Liver (tissue), 9 donors: ENCODE results near the gene CTNND1. TPM values are rescaled to one million over a fixed set of nuclear protein-coding genes. Genes with fewer than 3 reads are reported as not detected.

Experiments used
- DNase-seq: peaks from one replicate; pipeline ENCODE4 v3.0.0-alpha.2; 2017; ENCODE audit warnings: low spot score
- H3K27ac ChIP-seq, 2 donors: one replicate each; pipeline ENCODE4 v1.7.0; 2013; ENCODE audit warnings: inconsistent platforms in 2 of 2, low read length in 2 of 2, control low read depth in 1 of 2, low read depth in 1 of 2, mild to moderate bottlenecking in 1 of 2
- H3K27me3 ChIP-seq, 4 donors: one replicate each; pipeline versions ENCODE4 v1.6.1 to v1.7.0; 2013; ENCODE audit warnings: low read length in 3 of 4, inconsistent platforms in 1 of 4, mild to moderate bottlenecking in 1 of 4, moderate library complexity in 1 of 4; ENCODE audit not compliant: control insufficient read depth in 4 of 4, insufficient read depth in 4 of 4
- H3K36me3 ChIP-seq, 4 donors: one replicate each; pipeline versions ENCODE4 v1.6.1 to v1.7.0; 2013; ENCODE audit warnings: low read length in 3 of 4, mild to moderate bottlenecking in 3 of 4, low read depth in 1 of 4, moderate library complexity in 1 of 4; ENCODE audit not compliant: control insufficient read depth in 4 of 4, insufficient read depth in 3 of 4
- H3K4me1 ChIP-seq, 4 donors: one replicate each; pipeline versions ENCODE4 v1.6.1 to v1.7.0; 2013; ENCODE audit warnings: low read length in 3 of 4, mild to moderate bottlenecking in 3 of 4, moderate library complexity in 1 of 4; ENCODE audit not compliant: control insufficient read depth in 4 of 4, insufficient read depth in 4 of 4
- H3K4me3 ChIP-seq, 3 donors: one replicate each; pipeline versions ENCODE4 v1.6.1 to v1.7.0; 2013; ENCODE audit warnings: low read length in 3 of 3, control low read depth in 1 of 3, low read depth in 1 of 3, mild to moderate bottlenecking in 1 of 3
- H3K9ac ChIP-seq, 2 donors: one replicate each; pipeline ENCODE4 v1.7.0; 2013; ENCODE audit warnings: low read length in 2 of 2, mild to moderate bottlenecking in 2 of 2, moderate library complexity in 2 of 2, control low read depth in 1 of 2, low read depth in 1 of 2
- H3K9me3 ChIP-seq, 4 donors: one replicate each; pipeline versions ENCODE4 v1.6.1 to v1.7.0; 2013; ENCODE audit warnings: low read length in 3 of 4; ENCODE audit not compliant: control insufficient read depth in 4 of 4
- ATF3 ChIP-seq: IDR thresholded peaks from 2 replicates; pipeline ENCODE4 v1.6.1; 2016; ENCODE audit warnings: antibody characterized with exemption
- CTCF ChIP-seq: fragments of 150-350 bp; IDR thresholded peaks from 2 replicates; pipeline ENCODE4 v1.5.1; 2017; ENCODE audit warnings: improper control_type of control experiment, low read depth, low read length; ENCODE audit not compliant: missing input control
- EGR1 ChIP-seq, 2 donors: IDR thresholded peaks; 2 replicates each; pipeline ENCODE4 v1.6.1; 2016 to 2018; ENCODE audit warnings: antibody characterized with exemption in 2 of 2, low read depth in 2 of 2
- FOXA1 ChIP-seq: IDR thresholded peaks from 2 replicates; pipeline ENCODE4 v1.6.1; 2016; ENCODE audit warnings: antibody characterized with exemption
- FOXA2 ChIP-seq: IDR thresholded peaks from 2 replicates; pipeline ENCODE4 v1.6.1; 2016; ENCODE audit warnings: antibody characterized with exemption
- GABPA ChIP-seq, 2 donors: IDR thresholded peaks in 1 of 2; conservative IDR thresholded peaks in 1 of 2; 2 replicates each; pipeline ENCODE4 v1.6.1; 2016; ENCODE audit warnings: antibody characterized with exemption in 2 of 2, mild to moderate bottlenecking in 1 of 2, moderate library complexity in 1 of 2
- HNF4A ChIP-seq, 2 donors: conservative IDR thresholded peaks; 2 replicates each; pipeline ENCODE4 v1.6.1; 2016; ENCODE audit warnings: antibody characterized with exemption in 2 of 2, mild to moderate bottlenecking in 2 of 2
- HNF4G ChIP-seq: IDR thresholded peaks from 2 replicates; pipeline ENCODE4 v1.6.1; 2016; ENCODE audit warnings: antibody characterized with exemption
- JUND ChIP-seq, 2 donors: IDR thresholded peaks; 2 replicates each; pipeline ENCODE4 v1.6.1; 2016; ENCODE audit warnings: antibody characterized with exemption in 2 of 2
- MAX ChIP-seq: IDR thresholded peaks from 2 replicates; pipeline ENCODE4 v1.6.1; 2016; ENCODE audit warnings: antibody characterized with exemption
- NR2F2 ChIP-seq: IDR thresholded peaks from 2 replicates; pipeline ENCODE4 v1.6.1; 2016; ENCODE audit warnings: antibody characterized with exemption
- RAD21 ChIP-seq, 2 donors: IDR thresholded peaks; 2 replicates each; pipeline ENCODE4 v1.6.1; 2016; ENCODE audit warnings: antibody characterized with exemption in 2 of 2, mild to moderate bottlenecking in 2 of 2
- REST ChIP-seq: IDR thresholded peaks from 2 replicates; pipeline ENCODE4 v1.6.1; 2016; ENCODE audit warnings: antibody characterized with exemption, mild to moderate bottlenecking
- RXRA ChIP-seq, 2 donors: IDR thresholded peaks; 2 replicates each; pipeline ENCODE4 v1.6.1; 2017 to 2018; ENCODE audit warnings: antibody characterized with exemption in 2 of 2, mild to moderate bottlenecking in 1 of 2
- SP1 ChIP-seq: IDR thresholded peaks from 2 replicates; pipeline ENCODE4 v1.6.1; 2018; ENCODE audit warnings: antibody characterized with exemption, mild to moderate bottlenecking
- TAF1 ChIP-seq: conservative IDR thresholded peaks from 2 replicates; pipeline ENCODE4 v1.6.1; 2016; ENCODE audit warnings: antibody characterized with exemption, mild to moderate bottlenecking
- YY1 ChIP-seq: IDR thresholded peaks from 2 replicates; pipeline ENCODE4 v1.6.1; 2016; ENCODE audit warnings: antibody characterized with exemption, mild to moderate bottlenecking
- ZBTB33 ChIP-seq: IDR thresholded peaks from 2 replicates; pipeline ENCODE4 v1.6.1; 2016; ENCODE audit warnings: antibody characterized with exemption
- WGBS: extraction: QIAGEN DNeasy Blood & Tissue Kit; methylation state at CpG from one replicate; pipeline ENCODE4 v1.1.7; 2013; 5-methylcytosine and 5-hydroxymethylcytosine counted together
- polyA plus RNA-seq, 2 donors: library from polyadenylated mRNA; stranded (reverse) in 1 of 2; unstranded in 1 of 2; fragments of 200-250 nt in 1 of 2; fragments of >200 nt in 1 of 2; fragmentation: Nextera tagmentation in 1 of 2; extraction: Ambion mirVana in 1 of 2; gene quantifications; one replicate each; pipeline versions ENCODE4 v1.2.1 to v1.2.3, GENCODE V29; 2013 to 2015
- total RNA-seq, 2 donors: library from RNA; depleted of rRNA; stranded (reverse); fragments of >200 nt; gene quantifications; one replicate each; pipeline ENCODE4 v1.2.3, GENCODE V29; 2014
- donor health status: healthy.
- donor health status: healthy.
- donor health status: healthy.
- donor health status: healthy.
- donor health status: healthy.

CTNND1 gene
- total and polyA plus RNA-seq, 4 donors, result 21.5 to 97.1 (median 58.0) TPM

GRCh38 chr11:57867966-57868365, 106.4 kb downstream of the CTNND1 start (continued):
- no peak for TF ChIP-seq REST
- no peak for TF ChIP-seq JUND (IDR thresholded peaks at IDR 0.05)

GRCh38 chr11:57868491-57868890, 106.9 kb downstream of the CTNND1 start:
- Histone ChIP-seq H3K36me3 (no peaks in the 10 kb centered on the region), H3K4me1 (no peaks in the 10 kb centered on the region), H3K9ac (no peak overlapping the region), H3K27ac (no peak overlapping the region), H3K27me3 (no peaks in the 10 kb centered on the region), H3K4me3 (no peak overlapping the region), H3K9me3 (no peaks in the 10 kb centered on the region)
- no peak for DNase-seq
- WGBS, result 93% methylated on average over 2 of the region's 2 CpGs
- TF ChIP-seq RXRA (IDR thresholded peaks at IDR 0.05) (no peak), FOXA2 (no peak), FOXA1 (no peak), GABPA (IDR thresholded peaks at IDR 0.05 in 1 of 2, conservative IDR thresholded peaks at IDR 0.05 in 1 of 2) (no peak), CTCF (no peak), RAD21 (IDR thresholded peaks at IDR 0.05) (no peak), ATF3 (no peak), EGR1 (IDR thresholded peaks at IDR 0.05; ENCODE audit: low read depth in 2 of 2) (no peak), YY1 (no peak), SP1 (no peak), NR2F2 (no peak), MAX (no peak), ZBTB33 (no peak), HNF4G (no peak), JUND (IDR thresholded peaks at IDR 0.05) (no peak), HNF4A (conservative IDR thresholded peaks at IDR 0.05) (no peak), TAF1 (no peak), REST (no peak)
